Duodenal mucosa (tissue), 2 donors: Measurements from ENCODE around the gene ANKRD13C.

Experiments
- H3K27ac ChIP-seq: one replicate; pipeline ENCODE4 v1.7.0; 2013; ENCODE audit warnings: low read depth, low read length
- H3K27me3 ChIP-seq, 2 donors: one replicate each; pipeline ENCODE4 v1.7.0; 2013; ENCODE audit warnings: low read length in 2 of 2, control low read depth in 1 of 2; ENCODE audit not compliant: insufficient read depth in 2 of 2, control insufficient read depth in 1 of 2
- H3K36me3 ChIP-seq, 2 donors: one replicate each; pipeline ENCODE4 v1.7.0; 2013; ENCODE audit warnings: low read length in 2 of 2, control low read depth in 1 of 2; ENCODE audit not compliant: insufficient read depth in 2 of 2, control insufficient read depth in 1 of 2
- H3K4me1 ChIP-seq, 2 donors: one replicate each; pipeline ENCODE4 v1.7.0; 2013; ENCODE audit warnings: low read length in 2 of 2, control low read depth in 1 of 2; ENCODE audit not compliant: insufficient read depth in 2 of 2, control insufficient read depth in 1 of 2
- H3K4me3 ChIP-seq, 2 donors: one replicate each; pipeline ENCODE4 v1.7.0; 2013; ENCODE audit warnings: low read length in 2 of 2, low read depth in 1 of 2
- H3K9ac ChIP-seq, 2 donors: one replicate each; pipeline ENCODE4 v1.7.0; 2013; ENCODE audit warnings: low read length in 2 of 2, low read depth in 1 of 2
- H3K9me3 ChIP-seq, 2 donors: one replicate each; pipeline ENCODE4 v1.7.0; 2013; ENCODE audit warnings: low read length in 2 of 2, control low read depth in 1 of 2; ENCODE audit not compliant: control insufficient read depth in 1 of 2

The ANKRD13C gene

GRCh38 chr1:70336050-70336449, 18.5 kb downstream of the ANKRD13C start:
- no peaks in the 10 kb centered on the region for H3K9me3 ChIP-seq
- H3K4me1 ChIP-seq = no peaks in the 10 kb centered on the region
- H3K4me3 ChIP-seq = no peak overlapping the region
- H3K27me3 ChIP-seq = no peaks in the 10 kb centered on the region
- H3K27ac ChIP-seq = no peak overlapping the region
- H3K9ac ChIP-seq = no peak overlapping the region
- peaks cover 0 to 4% of the 10 kb centered on the region in 2 donors for H3K36me3 ChIP-seq

- Histone ChIP-seq H3K36me3 (peaks cover 0 to 8% of the 10 kb centered on the region in 2 donors), H3K9me3 (no peaks in the 10 kb centered on the region), H3K4me3 (no peak overlapping the region), H3K27me3 (no peaks in the 10 kb centered on the region), H3K9ac (no peak overlapping the region), H3K27ac (no peak overlapping the region), H3K4me1 (no peaks in the 10 kb centered on the region)
These were observed 20.1 kb downstream of the ANKRD13C start for GRCh38 chr1:70334436-70334835.

GRCh38 chr1:70333245-70333644, 21.3 kb downstream of the ANKRD13C start:
- Histone ChIP-seq H3K4me1 (no peaks in the 10 kb centered on the region), H3K9me3 (no peaks in the 10 kb centered on the region), H3K27me3 (no peaks in the 10 kb centered on the region), H3K9ac (no peak overlapping the region), H3K4me3 (no peak overlapping the region), H3K27ac (no peak overlapping the region), H3K36me3 (peaks cover 0 to 8% of the 10 kb centered on the region in 2 donors)

GRCh38 chr1:70331962-70332361, 22.6 kb downstream of the ANKRD13C start:
- Histone ChIP-seq H3K4me3 (no peak overlapping the region), H3K36me3 (peaks cover 0 to 8% of the 10 kb centered on the region in 2 donors), H3K4me1 (no peaks in the 10 kb centered on the region), H3K9ac (no peak overlapping the region), H3K27me3 (no peaks in the 10 kb centered on the region), H3K9me3 (no peaks in the 10 kb centered on the region), H3K27ac (no peak overlapping the region)

GRCh38 chr1:70327306-70328076, 27.0 kb downstream of the ANKRD13C start:
- Histone ChIP-seq H3K9ac (no peak overlapping the region), H3K27me3 (no peaks in the 10 kb centered on the region), H3K36me3 (peaks cover 0 to 4% of the 10 kb centered on the region in 2 donors), H3K9me3 (no peaks in the 10 kb centered on the region), H3K27ac (no peak overlapping the region), H3K4me3 (no peak overlapping the region), H3K4me1 (no peaks in the 10 kb centered on the region)

GRCh38 chr1:70324683-70325082, 29.8 kb downstream of the ANKRD13C start:
- Histone ChIP-seq H3K9ac (no peak overlapping the region), H3K27ac (no peak overlapping the region), H3K36me3 (no peaks in the 10 kb centered on the region), H3K4me1 (no peaks in the 10 kb centered on the region), H3K9me3 (no peaks in the 10 kb centered on the region), H3K4me3 (no peak overlapping the region), H3K27me3 (no peaks in the 10 kb centered on the region)

- H3K27me3 ChIP-seq = no peaks in the 10 kb centered on the region
- H3K4me1 ChIP-seq = peaks cover 0 to 4% of the 10 kb centered on the region in 2 donors
- no peak overlapping the region for H3K4me3 ChIP-seq
- no peak overlapping the region for H3K9ac ChIP-seq
- H3K27ac ChIP-seq = no peak overlapping the region
- no peaks in the 10 kb centered on the region for H3K9me3 ChIP-seq
- H3K36me3 ChIP-seq = no peaks in the 10 kb centered on the region
These were observed 34.8 kb downstream of the ANKRD13C start for GRCh38 chr1:70319750-70320149.

- Histone ChIP-seq H3K4me1 (peaks cover 0 to 4% of the 10 kb centered on the region in 2 donors), H3K9me3 (no peaks in the 10 kb centered on the region), H3K9ac (no peak overlapping the region)
These were observed 36.3 kb downstream of the ANKRD13C start for GRCh38 chr1:70318191-70318590.

GRCh38 chr1:70317087-70317486, 37.4 kb downstream of the ANKRD13C start:
- H3K9ac ChIP-seq = no peak overlapping the region
- H3K27me3 ChIP-seq = no peaks in the 10 kb centered on the region
- H3K4me3 ChIP-seq = no peak overlapping the region
- H3K4me1 ChIP-seq = peaks cover 0 to 4% of the 10 kb centered on the region in 2 donors
- H3K9me3 ChIP-seq = no peaks in the 10 kb centered on the region
- no peaks in the 10 kb centered on the region for H3K36me3 ChIP-seq
- no peak overlapping the region for H3K27ac ChIP-seq

More at GRCh38 chr1:70318191-70318590, 36.3 kb downstream of the ANKRD13C start:
- Histone ChIP-seq H3K27ac (no peak overlapping the region), H3K27me3 (no peaks in the 10 kb centered on the region), H3K36me3 (no peaks in the 10 kb centered on the region), H3K4me3 (no peak overlapping the region)

GRCh38 chr1:70315782-70316181, 38.7 kb downstream of the ANKRD13C start:
- peaks cover 0 to 4% of the 10 kb centered on the region in 2 donors for H3K4me1 ChIP-seq
- peaks cover 0 to under 1% of the 10 kb centered on the region in 2 donors for H3K36me3 ChIP-seq
- H3K9ac ChIP-seq = no peak overlapping the region
- no peak overlapping the region for H3K4me3 ChIP-seq
- H3K27me3 ChIP-seq = no peaks in the 10 kb centered on the region
- H3K9me3 ChIP-seq = no peaks in the 10 kb centered on the region
- H3K27ac ChIP-seq = no peak overlapping the region
